Endothelial cell of umbilical vein (primary cell): ENCODE measurements around the gene LDLRAD4. TPM values are rescaled to one million over a fixed set of nuclear protein-coding genes. Genes with fewer than 3 reads are reported as not detected.

Experiments used
- BruUV-seq: library from RNA; stranded (reverse); fragments of 400-500 nt; replicated peaks from 2 replicates; lab custom pipeline; 2021; lab: Mats Ljungman, UMichigan
- CTCF ChIA-PET: fragments of 300-600, 350-600 bp; sonication (Branson Sonifier 250); formaldehyde crosslinking; loops from one replicate; lab custom pipeline; 2021; ENCODE audit warnings: antibody characterized with exemption, inconsistent platforms; lab: Charles Lee
- POLR2A ChIA-PET: fragments of 300-600, 350-600 bp; sonication (Branson Sonifier 250); formaldehyde crosslinking; loops from one replicate; lab custom pipeline; 2021; ENCODE audit warnings: antibody characterized with exemption, inconsistent platforms; lab: Charles Lee
- DNase-seq: peaks from one replicate; pipeline ENCODE4 v3.0.0-alpha.2; 2011; ENCODE audit warnings: low read depth, low spot score
- FAIRE-seq: peaks from 2 replicates; lab custom pipeline; 2011; peaks lifted over from hg19 to GRCh38; lab: Jason Lieb, UNC
- H2AFZ ChIP-seq: 2 replicates; pipeline ENCODE4 v1.6.0; 2012; ENCODE audit warnings: low read depth, low read length, control low read depth, inconsistent platforms
- H3K27ac ChIP-seq: 2 replicates; pipeline ENCODE4 v1.5.1; 2011; ENCODE audit warnings: low read depth, mild to moderate bottlenecking, control low read depth, low read length, moderate library complexity; ENCODE audit not compliant: insufficient read depth
- H3K27me3 ChIP-seq, 2 experiments: 2 replicates each; pipeline versions ENCODE4 v1.6.0 to v1.6.1; 2011; ENCODE audit warnings: low read length in 2 of 2, mixed read lengths in 1 of 2; ENCODE audit not compliant: control insufficient read depth in 2 of 2, insufficient read depth in 2 of 2
- H3K36me3 ChIP-seq, 2 experiments: 2 replicates in 1 of 2; 3 replicates in 1 of 2; pipeline ENCODE4 v1.5.1; 2011; ENCODE audit warnings: low read length in 2 of 2, mild to moderate bottlenecking in 1 of 2, moderate library complexity in 1 of 2; ENCODE audit not compliant: control insufficient read depth in 2 of 2, insufficient read depth in 2 of 2; ENCODE audit errors: extremely low read depth in 1 of 2
- H3K4me1 ChIP-seq: 3 replicates; pipeline ENCODE4 v1.5.1; 2011; ENCODE audit warnings: mild to moderate bottlenecking, low read length; ENCODE audit not compliant: control insufficient read depth, insufficient read depth; ENCODE audit errors: extremely low read depth
- H3K4me2 ChIP-seq: 2 replicates; pipeline ENCODE4 v1.6.1; 2011; ENCODE audit warnings: low read length, control low read depth, mixed read lengths; ENCODE audit not compliant: insufficient read depth
- H3K4me3 ChIP-seq, 3 experiments: fragments of 200-600 bp in 1 of 3; sonication (generic), shearing (Covaris generic) in 1 of 3; replicated peaks in 1 of 3; 2 replicates each; pipeline ENCODE4 v1.5.1; 2011 to 2016; ENCODE audit warnings: control low read depth in 3 of 3, low read length in 3 of 3, mild to moderate bottlenecking in 2 of 3, inconsistent platforms in 1 of 3, low read depth in 1 of 3, moderate library complexity in 1 of 3; ENCODE audit not compliant: insufficient read depth in 1 of 3
- H3K79me2 ChIP-seq: 2 replicates; pipeline ENCODE4 v1.6.0; 2012; ENCODE audit warnings: low read length, inconsistent platforms; ENCODE audit not compliant: control insufficient read depth, insufficient read depth
- H3K9ac ChIP-seq: replicated peaks from 2 replicates; pipeline ENCODE3; 2011; ENCODE audit warnings: low read length, control low read depth; ENCODE audit not compliant: insufficient read depth; ENCODE audit errors: extremely low read depth
- H3K9me1 ChIP-seq: replicated peaks from 3 replicates; pipeline ENCODE4 v1.6.0; 2011; ENCODE audit warnings: mild to moderate bottlenecking, low read length; ENCODE audit not compliant: control insufficient read depth, insufficient read depth; ENCODE audit errors: extremely low read depth
- H3K9me3 ChIP-seq: replicated peaks from 2 replicates; pipeline ENCODE4 v1.5.1; 2012; ENCODE audit warnings: low read length, inconsistent platforms; ENCODE audit not compliant: control insufficient read depth, insufficient read depth
- H4K20me1 ChIP-seq: replicated peaks from 2 replicates; pipeline ENCODE3; 2011; ENCODE audit warnings: mild to moderate bottlenecking, low read length; ENCODE audit not compliant: control insufficient read depth, insufficient read depth; ENCODE audit errors: extremely low read depth
- CTCF ChIP-seq, 2 donors: IDR thresholded peaks; 1 replicate in 1 of 2; 2 replicates in 1 of 2; pipeline ENCODE4 v1.5.1; 2011; ENCODE audit warnings: low read length in 2 of 2, mild to moderate bottlenecking in 2 of 2, moderate library complexity in 2 of 2, control low read depth in 1 of 2, inconsistent platforms in 1 of 2, low read depth in 1 of 2; ENCODE audit not compliant: insufficient read depth in 1 of 2; ENCODE audit errors: extremely low read depth in 1 of 2
- EZH2 ChIP-seq: IDR thresholded peaks from 2 replicates; pipeline ENCODE4 v1.6.1; 2012; ENCODE audit warnings: borderline replicate concordance, low read depth, mild to moderate bottlenecking, moderate library complexity, low read length, inconsistent platforms; ENCODE audit not compliant: severe bottlenecking
- FOS ChIP-seq: IDR thresholded peaks from 2 replicates; pipeline ENCODE4 v1.6.1; 2011; ENCODE audit warnings: mild to moderate bottlenecking, low read length, moderate library complexity, borderline replicate concordance; ENCODE audit not compliant: insufficient read depth
- GATA2 ChIP-seq: IDR thresholded peaks from 2 replicates; pipeline ENCODE4 v1.7.0; 2011; ENCODE audit warnings: low read depth, mild to moderate bottlenecking, moderate library complexity, mixed read lengths, low read length; ENCODE audit not compliant: insufficient read length, insufficient read depth
- JUN ChIP-seq: IDR thresholded peaks from 2 replicates; pipeline ENCODE4 v1.6.1; 2011; ENCODE audit warnings: borderline replicate concordance, low read depth; ENCODE audit not compliant: insufficient read length, insufficient read depth
- MAX ChIP-seq: IDR thresholded peaks from 2 replicates; pipeline ENCODE4 v1.6.1; 2011; ENCODE audit not compliant: insufficient read depth, insufficient read length
- MYC ChIP-seq: IDR thresholded peaks from one replicate; pipeline ENCODE4 v1.6.1; 2011; ENCODE audit warnings: mild to moderate bottlenecking, low read depth, low read length
- POLR2A ChIP-seq: IDR thresholded peaks from 2 replicates; pipeline ENCODE4 v1.6.1; 2012; ENCODE audit warnings: low read depth, mild to moderate bottlenecking, control low read depth, low read length
- POLR2AphosphoS5 ChIP-seq: IDR thresholded peaks from 2 replicates; pipeline ENCODE4 v1.6.1; 2012; ENCODE audit warnings: low read depth, mild to moderate bottlenecking, control low read depth, low read length, moderate library complexity; ENCODE audit not compliant: insufficient read depth
- dilution Hi-C: fragments of 300-500 bp; cut with MboI; formaldehyde crosslinking; loops from one replicate; pipeline ENCODE4 v1.15.0; 2019; ENCODE audit warnings: low sequenced_read_pairs; ENCODE audit not compliant: extremely low pct_ligation_motif_present
- intact Hi-C: fragments of 100-400 bp; cut with micrococcal nuclease; formaldehyde crosslinking; loops from one replicate; pipeline ENCODE4 v1.10.0; 2022
- polyA plus RNA-seq, 4 experiments: library from polyadenylated mRNA; depleted of rRNA in 3 of 4; stranded (reverse) in 3 of 4; unstranded in 1 of 4; fragments of >200 nt; gene quantifications; 2 replicates each; pipeline versions ENCODE4 v1.2.1 to v1.2.3, GENCODE V29; 2011 to 2012; ENCODE audit warnings: missing spikeins in 1 of 4
- total RNA-seq: library from RNA; stranded (reverse); gene quantifications from 2 replicates; pipeline ENCODE4 v1.2.3, GENCODE V29; 2021

Gene LDLRAD4
- total and polyA plus RNA-seq, 2 donors (not counting 3 experiments of a cell fraction or from before 2014, with no cell fraction given): 5.2 to 6.5 TPM

GRCh38 chr18:13331846-13332245 lies 113.3 kb downstream of the LDLRAD4 start:
- no peak overlapping the region for H3K9ac ChIP-seq
- H2AFZ ChIP-seq: no peak overlapping the region
- POLR2A ChIA-PET: no interaction called here
- CTCF ChIA-PET: no interaction called here
- dilution Hi-C loops (no loop called here), intact Hi-C loops (loop anchor here (5.0 to 10.0 kb wide), 2 partner anchors 50 to 93 kb away; no protein-coding TSS in a partner anchor)
- DNase-seq: no peak
- no peak for TF ChIP-seq FOS
- TF ChIP-seq CTCF (IDR thresholded peaks at IDR 0.05; ENCODE audit: extremely low read depth in 1 of 2, insufficient read depth in 1 of 2, low read depth in 1 of 2, low read length in 2 of 2): no peak
- no peak for TF ChIP-seq POLR2A
- TF ChIP-seq MAX: no peak
- no peak for TF ChIP-seq GATA2
- no peak for TF ChIP-seq EZH2
- no peak for TF ChIP-seq JUN
- no peak for TF ChIP-seq MYC
- TF ChIP-seq POLR2AphosphoS5: no peak
- FAIRE-seq: no peak
- no peaks in the 10 kb centered on the region for H3K36me3 ChIP-seq
- H3K79me2 ChIP-seq: no peaks in the 10 kb centered on the region
- H3K9me1 ChIP-seq: no peaks in the 10 kb centered on the region
- H3K4me3 ChIP-seq: no peak overlapping the region
- no peak overlapping the region for H3K27ac ChIP-seq
- H3K4me2 ChIP-seq: no peak overlapping the region
- no peaks in the 10 kb centered on the region for H3K4me1 ChIP-seq
- H3K27me3 ChIP-seq: peaks cover 0 to 6% of the 10 kb centered on the region in 2 experiments
- H4K20me1 ChIP-seq: no peaks in the 10 kb centered on the region
- no peaks in the 10 kb centered on the region for H3K9me3 ChIP-seq
- BruUV-seq: no TSS peak
